Measurements from ENCODE around the gene ARHGAP8. TPM values are rescaled to one million over a fixed set of nuclear protein-coding genes. Genes with fewer than 3 reads are reported as not detected.

The ARHGAP8 gene
- total RNA-seq, 2 donors from 2014 or later: 0.32 to 0.89 TPM

DNA sequence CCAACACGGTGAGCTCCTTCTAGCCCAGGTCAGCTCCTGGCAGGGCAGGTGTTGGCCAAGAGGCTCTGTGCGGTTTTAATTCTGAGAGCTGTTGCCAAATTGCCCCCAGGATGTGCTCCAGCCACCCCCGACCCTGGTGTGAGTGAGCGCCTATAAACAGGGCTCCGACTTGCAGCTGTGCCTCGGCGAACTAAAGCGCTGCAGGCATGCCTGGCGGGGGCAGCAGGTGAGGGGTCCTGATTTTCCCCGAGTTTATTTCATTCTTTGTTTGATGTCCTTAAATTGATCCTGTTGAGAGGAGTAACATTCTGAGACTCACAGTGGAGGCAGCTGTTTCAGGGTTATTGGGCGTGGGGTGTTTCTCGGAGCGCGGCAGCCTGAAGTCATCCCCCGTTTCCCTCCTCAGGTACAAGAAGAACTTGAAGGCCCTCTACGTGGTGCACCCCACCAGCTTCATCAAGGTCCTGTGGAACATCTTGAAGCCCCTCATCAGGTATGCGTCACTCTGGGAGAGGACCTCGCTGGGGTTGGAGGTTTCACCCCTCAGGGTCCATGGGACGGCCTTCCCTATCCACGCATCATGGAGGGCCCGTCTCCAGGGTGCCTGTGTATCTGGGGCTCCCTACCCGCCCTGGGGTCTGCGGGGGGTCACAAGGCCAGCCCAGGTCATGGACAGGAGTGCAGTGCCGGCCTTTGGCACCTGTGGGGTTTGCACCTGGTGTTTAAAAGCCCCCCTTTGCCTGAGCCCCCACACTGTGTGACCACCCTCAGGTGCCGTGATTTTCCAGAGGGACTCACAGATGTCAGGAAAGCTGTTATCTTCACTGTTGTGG lies 62.1 kb downstream of the ARHGAP8 start:
- DNase-seq (peak; percentile 10), ATAC-seq (no peak)
- intact Hi-C loops (cut with DNase I): loop anchor here (5.0 to 10.0 kb wide), 2 partner anchors 280 to 283 kb away; no protein-coding TSS in a partner anchor

DNA sequence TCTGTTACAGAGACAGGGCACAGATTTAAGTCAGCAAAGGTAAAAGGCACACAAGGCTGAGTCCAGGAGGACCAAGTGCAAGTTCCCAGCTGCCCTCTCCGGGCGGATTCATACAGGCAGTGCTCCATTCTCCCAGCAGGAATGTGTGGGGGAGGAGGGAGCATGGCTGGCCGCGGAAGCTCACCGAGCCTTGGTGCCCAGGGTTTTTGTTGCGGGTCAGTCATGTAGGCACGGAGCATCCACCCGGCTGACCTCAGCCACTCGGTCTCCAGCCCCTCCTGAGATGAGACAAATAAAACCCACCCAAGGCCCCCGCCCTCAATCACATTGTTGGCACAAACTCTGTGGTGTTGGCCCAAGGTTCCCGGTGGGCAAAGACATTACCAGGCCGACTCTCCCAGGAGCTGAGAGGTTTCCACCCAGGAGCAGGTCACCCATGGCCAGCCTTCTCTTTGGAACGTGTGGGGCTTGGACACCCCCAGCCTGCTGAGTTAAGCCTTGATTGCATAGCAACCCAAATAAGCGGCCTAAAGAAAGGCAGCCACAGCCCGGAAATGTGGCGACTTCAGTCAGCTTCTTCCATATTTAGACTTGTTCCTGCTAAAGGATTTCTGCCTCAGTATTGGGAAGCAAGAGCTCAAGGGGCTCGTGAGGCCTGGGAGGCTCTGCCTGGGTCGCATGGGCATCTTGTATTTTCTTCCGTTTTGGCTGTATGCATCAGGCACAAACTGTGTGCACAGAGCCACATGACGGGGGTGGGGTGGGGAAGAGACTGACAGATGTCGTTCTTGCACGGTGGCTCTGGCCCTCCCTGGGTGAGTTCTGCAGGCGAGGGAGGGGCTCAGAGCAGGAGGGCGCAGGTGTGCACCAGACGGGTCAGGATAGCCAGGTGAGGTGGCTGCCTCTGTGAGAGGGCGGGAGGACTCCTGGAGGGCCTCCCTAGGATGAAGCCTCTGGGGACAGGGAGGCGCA lies 63.0 kb downstream of the ARHGAP8 start:
- DNase-seq (peak; percentile 7), ATAC-seq (no peak)
- intact Hi-C loops (cut with DNase I): loop anchor here (5.0 to 10.0 kb wide), 2 partner anchors 279 to 282 kb away; no protein-coding TSS in a partner anchor

DNA sequence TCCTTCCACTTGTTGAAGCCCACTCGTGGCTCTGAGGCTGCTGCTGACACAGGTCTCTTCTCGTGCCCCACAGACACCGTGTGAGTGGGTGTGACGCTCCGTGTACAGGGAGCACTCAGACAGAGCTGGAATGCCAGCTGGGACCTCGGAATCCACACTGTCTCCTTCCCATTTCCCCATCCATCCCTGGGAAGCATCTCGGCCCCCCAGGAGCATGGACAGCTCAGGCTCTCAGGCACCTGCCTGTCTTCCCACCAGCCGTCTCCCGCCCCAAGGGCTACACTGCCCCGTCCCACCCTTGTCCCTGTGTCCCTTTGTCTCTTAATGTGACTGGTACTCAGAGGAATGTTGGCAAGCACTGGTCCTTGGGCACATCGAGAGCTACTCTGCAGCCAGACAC lies 63.8 kb downstream of the ARHGAP8 start:
- peak; percentile 14 for DNase-seq
- intact Hi-C loops (cut with DNase I): loop anchor here (5.0 to 10.0 kb wide), 2 partner anchors 279 to 281 kb away; no protein-coding TSS in a partner anchor
- no peak for ATAC-seq

DNA sequence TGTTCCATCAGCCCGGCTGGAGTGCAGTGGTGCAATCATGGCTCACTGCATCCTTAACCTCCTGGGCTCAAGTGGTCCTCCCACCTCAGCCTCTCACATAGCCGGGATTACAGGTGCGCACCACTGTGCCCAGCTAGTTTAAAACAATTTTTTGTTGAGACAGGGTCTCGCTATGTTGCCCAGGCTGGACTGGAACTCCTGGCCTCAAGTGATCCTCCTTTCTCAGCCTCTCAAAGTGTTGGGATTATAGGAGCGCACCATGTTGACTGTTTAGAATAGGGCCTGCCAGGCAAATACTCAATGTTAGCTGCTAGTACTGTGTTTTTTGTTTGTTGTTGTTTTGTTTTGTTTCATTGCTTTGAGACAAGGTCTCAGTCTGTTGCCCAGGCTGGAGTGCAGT lies 66.4 kb downstream of the ARHGAP8 start:
- DNase-seq (peak; percentile 4), ATAC-seq (no peak)
- intact Hi-C loops (cut with DNase I): loop anchor here (5.0 to 10.0 kb wide), 2 partner anchors 276 to 279 kb away; no protein-coding TSS in a partner anchor

DNA sequence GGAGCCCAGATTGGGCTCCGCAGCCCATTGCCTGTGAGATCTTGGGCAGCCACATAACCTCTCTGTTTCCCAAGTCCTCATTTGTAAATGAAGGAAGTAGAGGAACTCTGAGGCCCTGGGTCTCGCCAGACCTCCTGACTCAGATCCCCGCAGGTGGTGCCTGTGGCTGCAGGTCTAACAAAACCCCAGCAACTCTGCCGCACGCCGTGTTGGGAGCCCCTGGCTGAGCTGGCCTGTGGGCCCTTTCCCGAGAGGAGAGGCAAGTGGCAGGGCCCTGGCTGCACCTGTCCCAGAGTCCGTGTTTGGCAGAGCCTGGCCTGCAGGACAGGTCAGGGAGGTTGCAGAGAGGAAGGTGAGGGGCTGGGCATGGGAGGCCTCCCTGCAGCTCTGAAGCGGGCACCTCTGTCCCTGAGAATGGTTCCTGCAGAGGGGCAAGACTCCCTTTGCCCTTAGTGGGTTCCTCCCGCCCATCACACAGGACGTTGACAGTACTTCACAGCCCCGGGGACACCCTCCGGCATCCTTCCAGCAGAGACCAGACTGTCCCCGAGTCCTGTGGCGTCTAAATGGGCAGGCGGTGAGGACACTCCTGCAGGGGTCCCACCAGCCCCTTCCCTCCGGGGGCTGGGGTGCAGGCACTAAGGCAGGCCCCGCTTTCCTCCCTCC lies 67.7 kb downstream of the ARHGAP8 start:
- ATAC-seq (peak in 1 of 2 donors; percentile 15), DNase-seq (peak; percentile 12)
- intact Hi-C loops (cut with DNase I): loop anchor here (5.0 to 10.0 kb wide), 2 partner anchors 275 to 277 kb away; no protein-coding TSS in a partner anchor

DNA sequence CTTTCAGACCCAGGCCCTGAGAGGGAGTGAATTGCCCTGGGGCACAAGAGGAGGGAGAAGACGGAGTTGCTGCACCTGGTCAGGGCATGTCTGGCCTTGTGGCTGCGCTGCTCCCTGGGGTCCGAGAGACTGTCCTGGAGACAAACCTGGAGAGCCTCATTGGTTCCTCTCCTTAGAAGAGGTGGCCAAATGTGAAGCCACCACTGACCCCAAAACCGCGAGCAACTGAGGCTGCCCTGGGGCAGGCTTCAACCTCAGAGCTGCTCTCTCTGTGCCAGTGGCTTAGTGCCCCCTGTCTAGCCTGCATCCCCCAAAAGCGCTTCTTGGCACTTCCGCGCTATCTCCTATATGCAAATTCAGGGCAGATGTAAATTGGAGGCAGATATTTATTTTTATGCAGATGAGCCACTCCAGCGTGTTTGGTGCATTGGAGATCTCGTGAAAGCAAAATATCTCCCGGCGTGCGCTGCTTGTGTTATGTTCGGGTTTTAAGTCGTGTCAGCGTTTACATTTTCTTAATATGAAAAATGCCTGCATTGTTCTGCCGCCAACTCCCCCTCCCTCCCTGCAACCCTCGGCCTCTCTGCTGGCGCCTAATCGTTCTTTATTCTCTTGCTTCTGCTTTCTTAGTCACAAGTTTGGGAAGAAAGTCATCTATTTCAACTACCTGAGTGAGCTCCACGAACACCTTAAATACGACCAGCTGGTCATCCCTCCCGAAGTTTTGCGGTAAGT lies 69.5 kb downstream of the ARHGAP8 start:
- intact Hi-C loops (cut with DNase I): no loop called here
- ATAC-seq (no peak), DNase-seq (peak; percentile 7)

DNA sequence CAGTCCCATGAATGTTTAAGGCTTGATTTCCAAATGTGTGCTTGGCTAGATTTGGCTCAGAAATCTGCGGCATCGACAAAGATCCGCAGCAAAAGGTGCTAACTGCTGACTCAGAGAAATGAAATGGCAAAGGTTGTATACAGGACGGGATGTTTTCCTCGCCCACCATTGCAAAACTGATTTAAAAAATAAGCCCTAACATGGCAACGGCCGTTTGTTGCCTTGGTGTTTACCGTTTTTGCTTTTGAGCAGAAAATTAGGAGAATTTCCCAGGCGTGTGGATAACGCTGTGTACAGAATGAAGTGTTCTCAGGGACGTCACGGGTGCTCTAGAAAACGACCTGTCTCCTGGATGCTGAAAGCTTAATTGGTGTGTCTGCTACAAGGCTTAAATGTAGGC lies 70.2 kb downstream of the ARHGAP8 start:
- DNase-seq (no peak), ATAC-seq (no peak)
- intact Hi-C loops (cut with DNase I): no loop called here

DNA sequence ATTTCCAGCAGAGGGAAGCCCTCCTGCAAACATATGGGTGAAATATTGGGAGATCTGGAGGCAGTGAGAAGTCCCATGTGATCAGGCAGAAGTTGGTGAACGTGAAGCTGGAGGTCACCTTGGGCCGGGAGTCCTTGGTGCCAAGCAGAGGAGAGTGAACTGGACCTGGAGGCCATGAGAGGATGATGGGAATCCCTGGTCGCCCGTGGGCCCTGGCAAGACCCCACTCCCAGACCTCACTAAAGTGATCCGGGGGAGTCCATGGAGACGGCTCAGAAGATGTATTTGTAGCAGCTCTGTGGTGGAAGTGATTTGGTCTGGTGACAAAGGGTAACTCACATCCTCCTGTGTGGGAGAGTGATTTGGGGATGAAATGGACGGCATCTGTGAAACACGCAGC lies 71.0 kb downstream of the ARHGAP8 start:
- peak; percentile 6 for DNase-seq
- intact Hi-C loops (cut with DNase I): no loop called here

DNA sequence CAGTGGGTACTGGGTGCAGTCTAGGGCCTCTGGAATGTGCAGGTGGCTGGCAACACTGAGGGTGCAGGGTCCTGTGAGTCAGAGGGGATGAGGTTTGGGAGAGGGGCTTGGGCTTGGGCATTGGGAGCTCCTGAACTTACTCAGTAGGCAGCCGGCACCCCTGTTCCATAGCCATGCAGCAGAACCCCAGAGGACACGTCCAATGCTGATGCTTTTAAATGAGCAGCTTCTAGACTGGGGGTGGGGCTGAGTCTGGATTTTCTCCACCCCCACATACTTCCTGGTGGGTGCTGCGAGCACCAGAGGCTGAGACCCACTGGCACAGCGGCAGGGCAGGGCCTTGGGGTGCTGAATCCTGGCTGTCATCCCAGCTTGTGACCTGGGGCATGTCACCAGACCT lies 71.4 kb downstream of the ARHGAP8 start:
- DNase-seq: peak; percentile 5
- no peak for ATAC-seq
- intact Hi-C loops (cut with DNase I): no loop called here

More for the DNA sequence above, 71.0 kb downstream of the ARHGAP8 start:
- ATAC-seq: no peak

DNA sequence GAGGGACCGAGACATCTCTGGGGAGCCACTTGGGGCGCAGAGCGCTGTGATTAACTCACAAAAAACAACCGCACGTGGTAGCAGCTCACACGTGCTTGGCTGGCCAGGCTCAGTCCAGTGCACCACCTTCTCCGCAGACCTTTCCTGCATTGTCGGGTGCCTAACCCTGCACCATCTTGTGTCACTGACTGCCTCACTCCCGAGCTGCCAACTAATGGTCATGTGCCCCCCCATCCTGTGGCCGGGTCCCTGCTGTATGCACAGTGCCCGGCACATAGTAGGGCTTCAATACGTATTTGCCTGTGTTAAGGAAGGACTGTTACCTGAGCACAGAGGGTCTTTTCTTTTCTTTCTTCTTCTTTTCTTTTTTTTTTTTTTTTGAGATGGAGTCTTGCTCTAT lies 71.9 kb downstream of the ARHGAP8 start:
- ATAC-seq (no peak), DNase-seq (no peak)
- intact Hi-C loops (cut with DNase I): no loop called here

DNA sequence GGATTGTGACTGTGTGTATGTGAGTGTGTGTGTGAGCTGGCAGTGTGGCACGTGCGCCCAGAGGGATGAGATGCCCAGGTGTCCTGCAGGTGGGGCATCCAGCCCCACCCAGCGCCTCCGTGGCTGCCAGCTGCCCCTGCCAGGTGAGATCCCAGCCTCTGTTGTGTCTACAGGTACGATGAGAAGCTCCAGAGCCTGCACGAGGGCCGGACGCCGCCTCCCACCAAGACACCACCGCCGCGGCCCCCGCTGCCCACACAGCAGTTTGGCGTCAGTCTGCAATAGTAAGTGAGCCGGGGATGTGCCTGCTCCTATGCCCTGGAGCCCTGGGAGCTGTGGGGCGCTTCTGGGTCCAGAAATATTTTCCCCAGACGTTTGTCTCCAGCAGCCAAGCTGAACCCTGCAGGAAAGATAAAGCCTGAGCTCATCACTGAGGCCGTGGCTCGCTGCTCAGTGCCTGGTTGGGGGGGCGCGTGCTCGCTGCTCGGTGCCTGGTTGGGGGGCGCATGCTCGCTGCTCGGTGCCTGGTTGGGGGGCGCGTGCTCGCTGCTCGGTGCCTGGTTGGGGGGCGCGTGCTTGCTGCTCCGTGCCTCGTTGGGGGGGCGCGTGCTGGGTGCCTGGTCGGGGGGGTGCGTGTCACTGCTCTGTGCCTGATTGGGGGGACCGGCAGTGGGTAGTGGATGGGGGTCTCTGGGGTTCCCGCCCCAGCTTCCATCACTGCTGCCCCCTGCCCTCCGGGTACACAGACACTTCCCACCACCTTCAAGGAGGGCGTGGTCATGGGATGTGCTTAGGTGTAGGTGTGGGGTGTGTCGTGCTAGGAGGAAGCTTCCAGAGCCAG lies 73.2 kb downstream of the ARHGAP8 start:
- DNase-seq (peak; percentile 10), ATAC-seq (no peak)
- intact Hi-C loops (cut with DNase I): no loop called here

DNA sequence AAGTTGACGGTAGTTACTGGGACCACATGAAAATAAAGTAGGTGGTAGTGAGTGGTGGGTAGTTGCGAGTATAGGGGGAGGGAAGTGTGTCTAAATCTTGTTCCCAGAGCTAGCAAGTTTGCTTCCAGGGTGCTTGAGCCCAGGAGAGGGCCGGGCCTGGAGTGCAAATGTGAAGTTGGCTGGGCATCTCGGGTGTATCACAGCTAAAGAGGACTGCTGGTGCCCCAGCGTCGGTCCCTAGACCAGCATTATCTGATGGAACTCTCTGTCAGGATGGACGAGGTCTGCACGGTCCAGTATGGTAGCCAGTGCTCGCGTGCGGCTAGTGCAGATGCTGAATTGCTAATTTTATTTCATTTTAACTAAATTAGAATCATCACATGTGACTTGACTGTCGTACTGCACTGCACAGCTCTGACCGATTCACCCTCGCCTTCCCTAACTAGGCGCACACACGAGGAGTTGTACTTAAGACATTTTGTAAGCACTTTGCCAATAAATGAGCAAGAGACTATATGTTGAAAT lies 75.4 kb downstream of the ARHGAP8 start:
- intact Hi-C loops (cut with DNase I): no loop called here
- DNase-seq: no peak
- ATAC-seq: no peak

DNA sequence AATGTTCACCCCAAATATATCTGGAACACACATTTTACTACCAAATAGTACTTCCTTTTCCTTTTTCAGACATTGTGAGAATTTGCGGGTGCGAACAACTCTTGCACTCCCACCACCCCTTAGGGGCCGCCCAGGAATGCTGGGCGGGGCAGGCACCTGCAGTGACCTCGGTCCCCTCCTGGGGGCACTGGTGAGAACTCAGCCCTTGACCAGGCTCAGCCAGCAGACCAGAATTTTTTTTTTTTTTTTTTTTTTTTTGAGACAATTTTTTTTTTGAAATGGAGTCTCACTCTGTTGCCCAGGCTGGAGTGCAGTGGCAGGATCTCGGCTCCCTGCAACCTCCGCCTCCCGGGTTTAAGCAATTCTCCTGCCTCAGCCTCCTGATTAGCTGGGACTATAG lies 75.8 kb downstream of the ARHGAP8 start:
- intact Hi-C loops (cut with DNase I): no loop called here
- DNase-seq: peak; percentile 2
- ATAC-seq: no peak

DNA sequence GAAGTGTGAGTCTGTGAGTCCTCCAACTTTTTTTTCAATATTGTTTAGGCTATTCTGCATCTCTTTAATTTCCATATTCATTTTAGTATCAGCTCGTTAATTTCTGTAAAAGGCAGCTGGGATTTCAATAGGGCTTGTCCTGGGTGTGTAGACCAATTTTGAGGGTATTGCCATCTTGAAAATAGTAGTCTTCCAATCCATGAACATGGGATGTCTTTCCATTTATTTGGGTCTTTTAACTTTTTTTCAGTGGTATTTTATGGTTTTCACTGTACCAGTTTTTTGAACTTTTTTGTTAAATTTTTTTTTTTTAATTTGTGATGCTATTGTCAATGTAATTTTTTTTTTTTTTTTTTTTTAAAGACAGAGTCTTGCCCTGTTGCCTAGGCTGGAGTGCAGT lies 79.5 kb downstream of the ARHGAP8 start:
- ATAC-seq (no peak), DNase-seq (no peak)
- intact Hi-C loops (cut with DNase I): no loop called here

DNA sequence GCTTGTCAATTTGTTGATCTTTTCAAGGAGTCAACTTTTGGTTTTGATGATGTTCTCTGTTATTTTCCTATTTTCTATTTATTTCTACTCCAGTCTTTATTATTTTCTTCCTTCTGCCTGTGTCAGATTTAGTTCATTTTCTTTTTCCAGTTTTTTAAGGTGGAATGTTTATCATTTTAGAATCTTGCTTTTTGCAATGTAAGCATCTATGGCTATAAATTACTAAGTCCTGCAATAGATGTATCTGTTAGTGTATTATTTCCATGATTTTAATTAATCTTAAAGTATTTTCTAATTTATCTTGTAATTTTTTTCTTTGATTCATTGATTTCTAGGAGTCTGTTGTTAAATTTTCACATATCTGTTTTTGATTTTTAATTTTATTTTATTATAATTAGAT lies 81.7 kb downstream of the ARHGAP8 start:
- ATAC-seq (no peak), DNase-seq (no peak)
- intact Hi-C loops (cut with DNase I): no loop called here

DNA sequence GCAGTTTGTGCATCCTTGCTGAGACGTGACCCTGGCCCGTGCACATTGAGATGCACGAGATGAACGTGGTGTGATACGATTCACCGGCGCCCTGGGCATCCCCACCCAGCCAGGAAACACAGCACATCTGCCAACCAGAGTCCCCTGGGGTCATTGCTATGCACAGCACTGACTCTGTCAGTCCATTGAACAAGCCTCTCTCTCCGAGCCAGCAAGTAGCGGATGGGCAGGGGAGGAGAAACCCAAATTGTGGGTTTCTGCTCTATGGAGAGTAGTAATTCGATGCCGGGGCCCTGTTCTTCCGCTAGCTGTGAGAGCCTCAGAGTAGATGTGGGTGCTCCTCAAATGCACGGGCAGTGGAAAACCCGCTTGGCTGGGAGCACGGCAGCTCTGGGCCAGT lies 85.1 kb downstream of the ARHGAP8 start:
- no peak for DNase-seq
- ATAC-seq: no peak
- intact Hi-C loops (cut with DNase I): no loop called here

DNA sequence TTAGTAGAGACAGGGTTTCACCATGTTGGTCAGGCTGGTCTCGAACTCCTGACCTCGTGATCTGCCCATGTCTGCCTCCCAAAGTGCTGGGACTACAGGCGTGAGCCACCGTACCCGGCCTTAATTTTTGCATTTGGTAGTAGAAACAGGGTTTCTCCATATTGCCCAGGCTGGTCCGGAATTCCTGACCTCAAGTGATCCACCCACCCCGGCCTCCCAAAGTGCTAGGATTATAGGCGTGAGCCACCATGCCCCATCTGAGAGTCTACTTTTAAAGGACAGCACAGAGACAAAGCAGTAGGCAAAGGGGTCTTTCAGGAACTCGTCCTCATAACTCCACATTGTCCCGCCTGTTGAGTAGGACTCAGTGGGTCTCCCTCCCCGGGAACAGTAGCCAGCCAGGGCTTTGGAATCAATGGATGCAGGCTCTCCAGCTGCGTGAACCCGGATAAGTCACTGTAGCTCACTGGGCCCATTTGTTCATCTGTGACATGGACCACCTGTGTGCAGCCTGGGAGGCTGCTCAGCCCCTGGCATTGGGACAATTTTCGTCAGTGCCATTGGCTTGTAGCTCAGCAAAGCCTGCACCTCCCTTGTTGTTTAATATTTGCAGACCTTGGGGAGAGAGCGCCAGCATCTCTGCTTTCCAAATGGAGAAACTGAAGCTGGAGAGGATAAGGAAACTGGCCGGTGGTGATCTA lies 86.1 kb downstream of the ARHGAP8 start:
- ATAC-seq (peak in 1 of 2 donors; percentile 35), DNase-seq (no peak)
- intact Hi-C loops (cut with DNase I): no loop called here
